Islet precursor cell (in vitro differentiated cells): Measurements from ENCODE around the gene MITF.
A peak's percentile ranks its signal among the peaks of the same experiment; 100 is the strongest.

Source experiments
- DNase-seq: peaks from one replicate; pipeline ENCODE4 v3.0.0-alpha.2; 2018

Gene MITF

GRCh38 chr3:69729147-69729919 lies 9.9 kb upstream of the MITF start:
- no peak for DNase-seq

GRCh38 chr3:69731080-69731479 lies 8.2 kb upstream of the MITF start:
- no peak for DNase-seq

- DNase-seq: no peak
Observed at GRCh38 chr3:69735893-69736292, 3.4 kb upstream of the MITF start.

- DNase-seq: no peak
Observed at GRCh38 chr3:69737392-69737791, 1.9 kb upstream of the MITF start.

GRCh38 chr3:69738315-69738714 lies 949 bp upstream of the MITF start:
- no peak for DNase-seq

GRCh38 chr3:69738859-69739203 lies 433 bp upstream of the MITF start:
- no peak for DNase-seq

- peak; percentile 80 for DNase-seq
Observed at GRCh38 chr3:69740103-69741021, 1.1 kb downstream of the MITF start.

GRCh38 chr3:69741032-69741767 lies 1.9 kb downstream of the MITF start:
- DNase-seq: no peak

GRCh38 chr3:69742391-69742790 lies 3.1 kb downstream of the MITF start:
- DNase-seq: no peak

GRCh38 chr3:69743975-69744906 lies 5.0 kb downstream of the MITF start:
- DNase-seq: no peak

- DNase-seq: no peak
Observed at GRCh38 chr3:69745505-69745904, 6.2 kb downstream of the MITF start.

GRCh38 chr3:69746119-69746518 lies 6.9 kb downstream of the MITF start:
- no peak for DNase-seq

GRCh38 chr3:69747511-69748258 lies 8.4 kb downstream of the MITF start:
- no peak for DNase-seq

GRCh38 chr3:69748503-69748902 lies 9.2 kb downstream of the MITF start:
- no peak for DNase-seq

GRCh38 chr3:69749461-69749860 lies 10.2 kb downstream of the MITF start:
- no peak for DNase-seq

- no peak for DNase-seq
Observed at GRCh38 chr3:69750549-69750948, 11.3 kb downstream of the MITF start.

GRCh38 chr3:69751074-69751476 lies 11.8 kb downstream of the MITF start:
- no peak for DNase-seq

- no peak for DNase-seq
Observed at GRCh38 chr3:69752241-69752640, 13.0 kb downstream of the MITF start.

- DNase-seq: no peak
Observed at GRCh38 chr3:69753179-69753775, 14.0 kb downstream of the MITF start.

- DNase-seq: no peak
Observed at GRCh38 chr3:69755795-69756194, 16.5 kb downstream of the MITF start.
